NCI-H1694 treated with DMSO at 0.1 percent for 48 hours (cell line): ENCODE results near the gene FRY.
A peak's percentile ranks its signal among the peaks of the same experiment; 100 is the strongest.

Source experiments
- DNase-seq: peaks from one replicate; lab custom pipeline; 2025; lab: John Stamatoyannopoulos, UW

Gene FRY

DNA sequence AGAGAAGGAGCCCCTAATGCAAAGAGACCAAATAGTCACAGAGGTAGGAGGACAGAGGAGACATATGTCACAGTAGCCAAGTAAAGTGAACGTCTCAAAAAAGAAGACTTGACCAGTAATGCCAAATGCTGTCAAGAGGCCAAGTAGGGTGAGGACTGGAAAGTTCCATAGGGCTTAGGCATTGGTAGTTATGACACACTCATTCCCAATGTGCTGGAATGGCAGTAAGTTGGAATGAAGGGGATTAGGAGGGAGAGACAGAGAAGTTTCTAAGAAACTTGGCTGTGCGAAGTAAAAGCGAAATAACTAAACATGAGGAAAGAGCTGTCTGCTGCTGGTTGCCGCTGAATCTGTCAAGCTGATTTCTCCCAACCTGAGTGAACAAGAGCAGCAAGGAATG lies 14.9 kb upstream of the FRY start:
- DNase-seq: no peak

DNA sequence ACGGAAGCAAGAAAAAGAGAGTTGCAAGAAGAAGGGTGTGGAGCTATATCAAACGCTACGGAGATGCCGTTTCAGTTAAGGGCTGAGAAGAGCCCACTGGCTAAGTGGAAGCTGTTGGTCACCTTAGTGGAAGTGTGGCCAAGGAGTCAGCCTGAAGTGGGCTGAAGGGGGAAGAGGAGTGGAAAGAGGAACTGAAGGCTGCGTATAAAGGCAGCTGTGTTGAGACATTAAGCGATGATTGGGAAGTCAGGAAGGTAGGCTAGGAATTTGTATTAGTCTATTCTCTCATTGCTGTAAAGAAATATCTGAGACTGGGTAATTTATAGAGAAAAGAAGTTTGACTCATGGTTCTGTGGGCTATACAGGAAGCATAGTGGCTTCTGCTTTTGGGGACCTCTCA lies 14.1 kb upstream of the FRY start:
- no peak for DNase-seq

DNA sequence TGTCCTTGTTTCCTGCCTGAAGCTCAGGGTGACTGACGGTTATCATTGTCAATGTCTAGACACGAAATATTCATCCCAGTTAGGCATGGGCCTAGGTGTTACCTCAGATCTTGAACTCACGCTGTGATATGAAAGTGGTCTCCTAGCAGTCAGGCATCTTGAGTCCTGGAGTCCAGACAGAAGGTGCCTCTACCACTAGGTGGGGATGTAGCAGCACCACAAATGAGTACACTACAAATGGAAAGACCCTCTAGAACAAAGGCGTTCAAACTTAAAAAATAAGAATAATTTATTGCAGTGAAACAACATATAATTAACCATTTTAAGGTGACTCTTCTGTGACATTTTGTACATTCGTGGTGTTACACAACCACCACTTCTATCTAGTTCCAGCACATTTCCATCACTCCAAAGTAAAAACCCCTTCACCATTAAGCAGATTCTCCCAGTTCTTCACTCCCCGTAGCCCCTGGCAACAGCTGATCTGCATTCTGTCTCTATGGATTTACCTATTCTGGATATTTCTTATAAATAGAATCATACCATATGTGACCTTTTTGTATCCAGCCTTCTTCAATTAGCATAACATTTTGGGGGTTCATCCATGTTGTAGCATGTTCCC lies 11.9 kb upstream of the FRY start:
- DNase-seq: peak; percentile 36

DNA sequence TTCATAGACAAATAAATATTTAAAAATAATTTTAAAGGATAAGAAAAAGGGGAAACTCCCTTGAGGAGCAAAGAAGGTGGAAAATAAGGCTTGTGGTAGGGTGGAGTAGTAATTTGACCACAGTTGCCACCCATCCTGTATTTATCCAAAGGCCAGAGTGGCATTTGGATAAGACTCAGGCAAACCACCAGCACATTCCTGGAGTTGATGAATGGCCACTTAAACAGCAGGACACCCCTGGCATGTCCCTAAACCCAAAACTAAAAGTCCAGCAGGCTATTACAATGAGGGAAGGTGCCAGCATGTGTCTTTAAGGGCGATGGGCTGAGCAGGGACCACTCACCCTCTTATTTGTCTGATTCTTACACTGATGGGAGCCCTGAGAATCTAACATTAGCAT lies 9.8 kb upstream of the FRY start:
- DNase-seq: no peak

DNA sequence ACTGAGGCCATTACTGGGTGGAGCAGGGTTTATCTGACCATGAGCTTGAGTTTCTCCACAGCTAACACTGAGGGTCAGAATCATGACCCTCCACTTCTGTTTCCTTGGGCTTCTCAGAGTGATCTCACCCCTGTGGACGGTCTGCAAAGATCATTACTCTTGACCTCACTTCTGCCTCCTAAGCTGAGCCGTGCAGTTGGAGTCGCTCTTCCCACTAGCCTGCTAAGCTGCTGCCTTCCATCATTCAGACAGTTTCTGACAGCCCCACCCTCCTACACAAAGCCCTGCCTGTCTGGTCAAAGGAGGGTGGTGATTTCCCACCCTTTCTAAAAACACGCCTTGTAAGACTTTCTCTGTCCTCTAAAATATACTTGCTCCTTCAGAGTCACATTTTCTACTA lies 9.3 kb upstream of the FRY start:
- no peak for DNase-seq

DNA sequence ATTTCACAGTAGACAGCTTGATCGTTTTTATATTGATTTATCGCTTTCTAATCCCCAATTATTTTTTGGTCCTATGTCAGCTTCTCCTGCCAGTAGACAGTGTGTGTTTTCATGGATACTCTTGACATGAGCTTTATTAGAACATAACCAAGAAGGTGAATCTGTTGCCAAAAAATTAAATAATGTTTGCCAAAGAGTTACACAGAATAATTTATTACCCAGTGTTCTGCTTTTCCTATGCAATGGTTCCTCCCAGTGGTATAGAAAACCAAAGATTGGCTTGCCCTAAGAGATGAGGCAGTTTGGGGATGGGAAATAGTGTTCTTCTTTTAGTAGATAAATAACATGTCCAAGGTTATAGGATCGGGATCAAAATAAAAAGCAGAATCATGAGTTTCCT lies 8.5 kb upstream of the FRY start:
- DNase-seq: no peak

DNA sequence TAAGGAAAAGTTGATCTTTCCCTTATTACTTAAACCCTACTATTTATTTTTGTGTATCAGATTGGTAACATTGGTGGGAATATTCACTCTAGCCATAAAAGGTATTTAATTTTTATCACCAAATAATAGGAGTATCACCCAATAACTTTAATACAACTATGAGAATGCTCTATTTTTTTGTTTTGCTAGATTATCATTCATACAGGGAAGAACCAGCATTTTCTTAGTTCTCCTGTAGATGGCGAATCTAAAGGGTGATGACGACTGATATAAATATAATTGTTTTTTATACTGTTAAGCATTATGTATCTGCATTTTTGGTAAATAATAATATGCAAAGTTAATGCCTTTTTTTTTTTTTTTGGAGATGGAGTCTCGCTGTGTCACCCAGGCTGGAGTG lies 7.9 kb upstream of the FRY start:
- DNase-seq: peak; percentile 17

DNA sequence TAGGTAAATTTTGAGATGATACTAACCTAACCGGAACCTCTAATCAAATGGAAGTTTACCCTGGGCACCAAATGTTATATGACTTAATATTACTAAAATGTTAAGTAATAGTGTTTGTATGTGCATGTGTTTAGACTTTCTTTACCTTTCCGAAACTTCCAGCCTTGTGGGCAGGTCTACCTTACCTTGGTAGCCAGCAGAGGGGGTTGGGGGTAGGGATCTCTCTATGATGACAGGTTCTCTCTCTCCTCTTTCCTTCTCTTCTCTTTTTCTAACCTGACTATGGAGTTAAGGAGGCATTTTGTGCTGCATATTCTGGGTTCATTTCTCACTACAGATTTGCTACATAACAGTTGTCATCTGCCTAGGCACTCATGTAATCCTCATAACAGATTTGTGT lies 6.8 kb upstream of the FRY start:
- no peak for DNase-seq

DNA sequence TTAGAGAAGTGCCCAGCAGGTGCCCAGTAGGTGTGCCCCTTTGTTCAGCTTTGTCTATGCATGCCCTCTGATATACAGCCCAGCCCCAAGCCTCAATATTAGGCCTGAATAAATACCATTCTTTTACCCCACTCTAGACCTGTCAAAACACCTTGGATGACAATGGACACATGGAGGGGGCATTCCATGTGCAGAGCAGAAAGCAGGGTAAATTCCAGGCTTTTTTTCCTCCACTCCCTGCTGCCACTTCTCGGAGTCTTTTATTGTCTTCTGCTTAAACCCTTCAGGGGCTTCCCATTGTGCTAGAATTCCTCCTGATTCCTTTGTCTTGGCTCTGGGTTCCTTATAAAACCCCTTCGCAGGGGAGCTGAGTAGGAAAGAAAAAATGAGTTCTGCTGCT lies 5.8 kb upstream of the FRY start:
- no peak for DNase-seq

DNA sequence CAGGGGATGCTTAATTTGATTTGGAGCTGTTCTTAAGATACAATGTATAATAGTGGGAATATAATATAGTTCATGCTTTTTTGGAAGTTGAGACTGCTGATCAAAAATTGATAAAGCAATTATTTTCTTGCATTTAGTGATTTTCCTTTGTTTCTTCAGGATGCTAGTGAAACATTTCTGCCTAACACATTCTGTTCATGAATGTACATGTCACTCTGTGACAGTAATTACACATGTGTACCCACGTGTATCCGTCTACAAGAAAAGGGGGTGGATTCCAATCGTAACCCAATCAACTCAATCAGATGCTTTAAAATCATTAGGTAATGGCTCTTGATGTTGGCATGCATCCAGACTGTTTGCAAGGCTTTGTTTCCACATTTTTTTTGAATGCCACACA lies 5.0 kb upstream of the FRY start:
- no peak for DNase-seq

DNA sequence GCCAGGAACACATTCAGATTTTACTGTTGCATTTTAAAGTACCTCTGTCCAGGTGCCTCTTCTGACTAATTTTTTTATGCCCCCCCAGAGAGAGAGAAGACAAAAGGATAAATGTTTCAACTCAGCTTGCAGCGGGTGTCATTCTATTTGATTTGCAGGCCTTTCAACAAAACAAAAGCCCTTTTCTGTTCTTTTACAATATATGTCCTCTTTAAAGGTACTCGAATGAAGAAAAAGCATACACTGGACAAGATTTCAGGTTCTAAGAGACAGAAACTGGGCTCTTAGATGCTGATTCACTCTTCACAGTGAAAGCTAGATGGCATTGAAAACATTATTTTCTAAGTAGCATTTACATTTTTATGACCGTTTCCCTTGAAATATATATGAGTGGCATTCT lies 2.9 kb upstream of the FRY start:
- DNase-seq: no peak

DNA sequence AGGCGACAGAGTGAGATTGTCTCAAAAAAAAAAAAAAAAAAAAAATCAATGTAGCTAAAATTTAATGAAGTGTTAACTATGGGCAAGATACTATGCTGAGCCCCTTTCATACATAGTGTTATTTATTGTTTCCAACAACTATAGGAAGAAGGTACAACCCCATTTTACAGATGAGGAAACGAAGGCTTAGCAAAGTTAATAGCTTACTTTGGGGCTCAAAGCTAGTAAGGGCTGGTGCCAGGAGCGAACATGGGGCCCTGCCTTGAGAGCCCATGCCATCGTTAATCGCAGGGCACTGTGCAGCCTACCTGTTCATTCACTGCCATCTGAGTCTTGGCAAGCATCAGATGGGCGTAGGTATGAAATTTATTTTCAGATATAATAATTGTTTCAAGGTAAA lies 1.9 kb upstream of the FRY start:
- DNase-seq: no peak

DNA sequence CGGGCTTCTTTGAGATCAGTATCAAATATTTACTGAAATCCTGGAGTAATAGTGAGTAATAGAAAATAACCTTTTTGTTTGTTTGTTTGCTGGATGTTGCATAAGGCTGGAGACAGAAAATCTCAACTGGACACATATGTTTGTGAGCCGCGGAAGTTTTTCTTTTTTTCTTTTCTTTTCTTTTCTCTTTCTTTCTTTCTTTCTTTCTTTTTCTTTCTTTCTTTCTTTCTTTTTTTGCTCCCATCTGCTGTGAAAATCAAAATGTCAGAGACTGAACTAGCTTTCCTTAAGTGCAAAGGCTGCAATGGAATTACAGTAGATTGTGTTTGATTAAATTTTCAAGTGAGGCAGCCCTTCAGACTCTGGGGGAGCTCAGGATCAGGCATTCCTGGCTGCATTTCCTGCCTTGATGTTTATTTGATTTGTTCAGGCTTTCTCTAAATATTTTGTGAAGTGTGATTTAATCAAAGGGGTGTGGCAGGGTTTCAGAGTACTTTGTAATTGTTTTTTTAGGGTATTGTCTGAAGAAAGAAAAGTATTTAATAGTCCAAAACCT lies 319 bp downstream of the FRY start:
- no peak for DNase-seq

DNA sequence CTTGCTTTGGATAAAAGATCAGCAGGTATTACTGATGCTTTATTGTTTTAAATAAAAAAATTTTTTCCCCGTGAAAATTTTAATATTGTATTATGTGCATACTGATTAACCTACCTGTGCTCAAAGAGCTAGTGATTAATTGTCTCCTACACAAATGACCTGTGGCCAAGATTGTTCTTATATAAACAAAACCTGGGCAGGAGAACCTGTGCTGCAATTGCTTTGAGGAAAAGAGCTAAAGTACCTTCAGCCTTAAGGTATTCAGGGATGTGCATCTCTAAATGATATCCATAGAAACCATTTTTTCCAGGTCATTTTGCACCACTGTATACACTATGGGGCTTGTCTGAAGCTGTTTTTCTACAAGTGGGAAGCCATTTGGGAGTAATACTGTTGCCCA lies 1.2 kb downstream of the FRY start:
- DNase-seq: no peak

DNA sequence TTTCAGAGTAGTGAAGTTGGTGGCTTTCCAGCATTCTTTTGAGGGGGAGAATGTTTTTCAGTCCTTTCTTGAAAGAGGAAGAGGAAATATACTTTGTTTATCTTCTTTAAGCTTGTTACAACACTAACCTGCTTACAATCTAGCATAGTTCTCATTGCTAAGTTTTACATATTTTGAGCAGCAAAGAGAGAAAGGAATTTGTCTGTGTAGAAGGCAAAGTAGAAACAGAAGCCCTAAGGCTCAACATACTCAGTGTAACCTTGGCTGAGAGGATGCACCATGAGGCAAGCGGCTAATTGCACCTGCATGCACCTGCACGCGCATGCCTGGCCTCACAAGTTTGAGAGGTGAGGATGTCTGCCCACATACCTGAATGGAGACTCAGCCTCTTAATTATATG lies 2.2 kb downstream of the FRY start:
- no peak for DNase-seq

DNA sequence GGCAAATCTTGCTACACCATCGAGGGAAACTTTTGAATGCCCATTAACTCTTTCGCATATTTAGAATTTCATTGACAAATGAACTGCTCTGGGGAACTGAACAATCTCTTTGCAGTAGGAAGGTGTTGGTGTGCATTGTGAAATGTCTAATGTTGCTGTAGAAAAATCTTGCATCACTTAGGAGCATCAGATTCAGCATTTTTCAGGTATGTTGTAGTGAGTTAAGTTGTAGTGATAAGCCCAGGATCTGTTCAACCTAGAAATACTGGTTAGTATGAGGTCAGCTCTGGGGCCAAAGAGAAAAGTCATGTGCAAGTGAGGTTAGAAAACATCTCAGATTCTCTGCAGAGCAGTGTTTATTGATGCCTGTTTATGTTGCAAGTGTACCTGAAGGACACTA lies 4.1 kb downstream of the FRY start:
- DNase-seq: no peak

DNA sequence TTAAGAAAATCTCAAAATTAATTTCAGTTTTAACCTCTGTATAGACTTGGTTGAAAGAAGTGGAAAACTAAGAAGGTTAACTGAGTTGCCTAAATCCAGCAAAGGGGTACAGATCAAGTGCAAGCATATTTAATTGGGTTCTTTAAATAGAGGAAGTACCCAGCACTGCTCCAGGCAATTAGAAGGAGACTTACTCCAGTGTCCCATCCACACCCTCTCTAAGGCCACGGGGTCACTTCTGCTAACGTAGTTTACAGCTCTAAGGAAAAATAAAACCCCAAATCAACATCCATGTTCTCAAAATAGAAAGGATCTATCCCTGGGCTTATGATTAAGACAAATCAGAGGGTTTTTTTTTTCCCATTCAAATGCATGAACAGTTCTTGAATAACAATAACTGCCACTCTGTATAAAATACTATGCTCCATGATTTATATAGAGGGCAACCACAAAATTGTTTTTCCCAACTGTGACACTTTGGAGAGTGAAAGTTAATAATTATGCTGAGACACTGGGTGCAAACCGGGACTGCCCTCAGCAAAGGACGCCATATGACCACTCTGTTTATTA lies 4.6 kb downstream of the FRY start:
- no peak for DNase-seq

DNA sequence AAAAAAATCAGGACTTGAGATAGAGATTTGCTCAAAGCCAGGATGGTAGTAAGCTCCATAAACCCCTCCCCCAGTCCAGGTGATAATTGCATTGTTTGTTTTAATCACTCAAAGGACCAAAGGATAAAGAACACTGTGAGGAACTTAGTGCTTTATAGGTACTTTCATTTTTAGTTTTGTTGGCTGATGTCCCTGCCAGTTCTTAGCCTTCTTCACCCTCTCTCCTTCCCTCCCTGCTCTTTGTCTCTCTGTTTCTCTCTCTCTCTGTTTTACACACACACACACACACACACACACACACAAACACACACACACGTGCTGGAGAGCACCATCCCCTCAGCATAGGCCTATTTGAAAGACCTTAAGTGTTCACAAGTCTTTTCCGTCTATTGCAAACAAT lies 5.2 kb downstream of the FRY start:
- no peak for DNase-seq

DNA sequence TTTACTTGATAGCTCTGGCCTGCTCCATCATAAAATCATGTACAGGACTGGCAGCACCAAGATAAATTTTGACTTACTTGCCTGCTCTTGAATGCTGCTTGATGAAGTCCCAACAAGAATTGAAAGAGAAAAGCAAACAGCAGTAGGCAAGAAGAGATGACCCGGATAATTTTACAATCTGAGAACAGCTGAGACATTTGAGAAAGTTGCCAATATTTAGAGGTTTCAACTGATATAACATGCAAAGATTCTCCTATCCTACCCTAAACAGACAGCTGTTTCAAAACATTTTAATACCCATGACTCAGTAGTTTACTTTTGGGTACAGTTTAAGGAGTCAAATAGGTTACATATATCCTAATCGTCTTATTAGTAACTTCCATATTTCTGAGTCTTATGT lies 5.9 kb downstream of the FRY start:
- DNase-seq: no peak

DNA sequence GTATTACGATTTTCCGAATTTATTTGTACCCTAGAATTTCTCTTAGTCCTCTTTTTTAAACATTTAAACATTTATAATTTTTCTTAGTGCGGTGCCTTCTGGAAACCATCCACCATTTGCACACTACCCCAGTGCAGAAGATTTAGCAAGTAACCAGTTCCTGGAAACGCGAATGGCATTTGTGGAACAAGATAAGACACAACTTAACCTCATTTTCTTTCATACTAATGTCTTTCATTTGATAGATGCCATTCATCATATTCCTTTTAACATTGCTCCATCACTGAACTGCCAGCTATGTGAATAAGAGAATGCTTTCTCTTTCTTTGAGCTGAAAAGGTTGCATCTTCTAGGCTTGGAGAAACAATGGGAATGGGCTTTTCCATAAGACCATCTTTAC lies 6.8 kb downstream of the FRY start:
- DNase-seq: no peak

DNA sequence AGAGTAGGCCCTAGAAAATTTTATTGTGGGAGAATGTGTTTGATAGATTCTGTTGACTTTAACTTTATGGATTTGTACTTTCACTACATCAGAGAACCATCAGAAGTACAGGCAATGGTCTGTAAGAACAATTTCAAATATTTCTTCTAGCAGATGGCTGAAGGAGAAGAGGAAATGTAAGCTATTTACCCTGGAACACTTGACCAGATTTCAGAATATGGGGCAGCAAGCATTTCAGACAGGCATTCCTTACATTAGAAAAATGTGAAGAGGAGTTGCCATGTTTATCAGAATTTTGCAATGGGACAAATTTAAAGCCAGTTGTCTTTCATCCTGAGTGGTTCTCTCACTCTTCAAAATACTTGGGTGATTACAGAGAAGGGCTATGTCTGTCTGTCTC lies 7.5 kb downstream of the FRY start:
- DNase-seq: no peak

DNA sequence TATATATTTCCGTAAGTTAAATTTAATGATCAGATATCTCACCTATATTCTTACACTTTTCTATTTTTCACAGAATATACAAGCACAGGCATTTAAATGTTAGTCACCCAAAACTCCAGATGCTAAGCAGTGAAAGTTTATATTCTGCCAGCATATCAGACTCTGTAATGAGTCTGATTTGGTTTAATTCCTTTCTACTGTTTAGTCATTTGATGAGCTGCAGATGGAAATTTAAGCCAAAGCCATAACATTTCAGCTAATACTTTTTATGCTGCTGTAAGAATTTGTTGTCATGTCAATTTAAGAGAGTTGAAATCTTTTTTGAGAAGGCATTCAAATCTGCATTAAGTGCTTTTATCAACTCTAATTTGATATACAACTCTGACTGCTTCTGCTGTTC lies 8.0 kb downstream of the FRY start:
- no peak for DNase-seq

DNA sequence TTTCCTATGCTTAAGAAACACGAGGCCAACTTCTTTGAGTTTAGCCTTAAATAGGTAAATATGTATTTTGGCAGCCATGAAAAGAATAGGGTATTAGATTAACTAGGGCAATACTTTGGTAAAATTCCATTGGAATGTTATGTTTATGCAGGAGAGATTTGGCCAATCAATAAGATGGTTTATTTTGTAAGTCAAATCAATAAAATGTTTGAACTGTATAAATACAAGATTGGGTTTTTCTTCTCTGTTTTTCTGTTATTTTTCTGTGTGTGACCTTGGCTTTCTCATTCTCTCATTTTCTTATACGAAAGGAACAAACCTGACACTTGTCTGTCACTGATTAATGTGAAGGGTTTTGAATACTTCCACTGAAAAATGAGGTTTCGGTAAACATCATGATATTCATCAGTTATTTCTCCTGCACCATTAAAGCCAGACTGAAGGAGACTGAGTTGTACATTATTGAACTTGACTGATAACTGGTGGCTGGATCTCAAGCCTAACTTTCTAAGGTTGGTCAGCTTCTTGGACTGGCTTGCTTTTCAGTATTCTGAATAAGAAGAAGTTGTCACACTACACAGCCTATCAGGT lies 8.6 kb downstream of the FRY start:
- no peak for DNase-seq

DNA sequence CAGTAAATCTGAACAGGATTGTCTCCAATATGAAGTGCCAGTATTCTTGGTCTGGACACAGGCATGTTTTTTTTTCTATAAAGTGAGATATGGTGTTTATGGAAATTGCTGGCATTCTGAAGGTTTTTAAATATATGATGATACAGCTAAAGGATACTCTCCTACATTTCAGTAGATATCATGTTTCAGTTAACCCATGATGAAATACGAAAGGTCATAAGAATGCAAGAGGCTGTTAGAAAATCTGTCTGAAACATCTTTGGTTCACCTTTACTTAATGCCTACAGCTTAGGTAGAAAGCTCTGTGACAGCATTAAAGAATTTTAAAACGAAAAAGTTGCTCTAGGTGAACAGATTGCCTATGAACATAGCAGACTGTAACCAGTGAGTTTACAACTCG lies 9.1 kb downstream of the FRY start:
- no peak for DNase-seq
